Measurements from ENCODE around the gene TPCN1. TPM values are rescaled to one million over a fixed set of nuclear protein-coding genes. Genes with fewer than 3 reads are reported as not detected.

Gene TPCN1
- total RNA-seq, 1 experiment from 2014 or later: 42.7 TPM

DNA sequence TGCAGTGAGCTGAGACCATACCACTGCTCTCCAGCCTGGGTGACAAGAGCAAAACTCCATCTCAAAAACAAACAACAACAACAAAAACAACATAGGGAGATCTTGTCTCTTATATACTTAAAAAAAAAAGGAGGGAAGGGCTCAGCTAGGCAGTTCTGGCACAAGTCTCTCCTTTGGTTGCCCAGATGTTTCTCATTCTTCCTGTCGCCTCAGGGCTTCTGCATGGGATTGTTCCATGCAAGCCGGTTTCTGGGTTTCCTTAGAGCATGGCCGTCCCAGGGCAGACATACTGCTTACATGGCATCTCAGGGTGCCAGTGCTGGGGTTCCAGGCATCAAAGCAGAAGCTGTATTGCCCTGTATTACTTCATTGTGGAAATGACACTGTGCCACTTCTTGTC, 118.8 kb downstream of the TPCN1 start:
- no peaks in the 10 kb centered on the region for H3F3A ChIP-seq (ENCODE audit: insufficient read depth, low read depth)
- no peaks in the 10 kb centered on the region for H3K79me2 ChIP-seq (ENCODE audit: low read depth)
- no peak overlapping the region for H2AFZ ChIP-seq
- no peak overlapping the region for H3K27ac ChIP-seq
- no peak for TF ChIP-seq EZH2 (IDR thresholded peaks at IDR 0.05; ENCODE audit: low read depth)
- TF ChIP-seq, protein P1, sequence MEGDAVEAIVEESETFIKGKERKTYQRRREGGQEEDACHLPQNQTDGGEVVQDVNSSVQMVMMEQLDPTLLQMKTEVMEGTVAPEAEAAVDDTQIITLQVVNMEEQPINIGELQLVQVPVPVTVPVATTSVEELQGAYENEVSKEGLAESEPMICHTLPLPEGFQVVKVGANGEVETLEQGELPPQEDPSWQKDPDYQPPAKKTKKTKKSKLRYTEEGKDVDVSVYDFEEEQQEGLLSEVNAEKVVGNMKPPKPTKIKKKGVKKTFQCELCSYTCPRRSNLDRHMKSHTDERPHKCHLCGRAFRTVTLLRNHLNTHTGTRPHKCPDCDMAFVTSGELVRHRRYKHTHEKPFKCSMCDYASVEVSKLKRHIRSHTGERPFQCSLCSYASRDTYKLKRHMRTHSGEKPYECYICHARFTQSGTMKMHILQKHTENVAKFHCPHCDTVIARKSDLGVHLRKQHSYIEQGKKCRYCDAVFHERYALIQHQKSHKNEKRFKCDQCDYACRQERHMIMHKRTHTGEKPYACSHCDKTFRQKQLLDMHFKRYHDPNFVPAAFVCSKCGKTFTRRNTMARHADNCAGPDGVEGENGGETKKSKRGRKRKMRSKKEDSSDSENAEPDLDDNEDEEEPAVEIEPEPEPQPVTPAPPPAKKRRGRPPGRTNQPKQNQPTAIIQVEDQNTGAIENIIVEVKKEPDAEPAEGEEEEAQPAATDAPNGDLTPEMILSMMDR (conservative IDR thresholded peaks at IDR 0.05): no peak
- no peaks in the 10 kb centered on the region for H3K27me3 ChIP-seq (ENCODE audit: insufficient read depth, low read depth)
- H4K20me1 ChIP-seq (ENCODE audit: insufficient read depth): no peaks in the 10 kb centered on the region
- ChIA-PET POLR2A (ENCODE audit: unreplicated experiment) (no interaction called here), CTCF (no interaction called here)
- H3K4me3 ChIP-seq: no peak overlapping the region
- DNase-seq: no peak
- no peaks in the 10 kb centered on the region for H3K9me2 ChIP-seq (ENCODE audit: insufficient read depth)
- no peaks in the 10 kb centered on the region for H3K36me3 ChIP-seq (ENCODE audit: low read depth)
- intact Hi-C loops (cut with micrococcal nuclease; ENCODE audit: unreplicated experiment): no loop called here
- BruUV-seq (replicated peaks): no TSS peak
- H3K4me2 ChIP-seq: no peak overlapping the region
- H3K9me3 ChIP-seq (ENCODE audit: insufficient read depth, low read depth): no peaks in the 10 kb centered on the region
- no peaks in the 10 kb centered on the region for H3K4me1 ChIP-seq (replicated peaks; ENCODE audit: insufficient read depth)

DNA sequence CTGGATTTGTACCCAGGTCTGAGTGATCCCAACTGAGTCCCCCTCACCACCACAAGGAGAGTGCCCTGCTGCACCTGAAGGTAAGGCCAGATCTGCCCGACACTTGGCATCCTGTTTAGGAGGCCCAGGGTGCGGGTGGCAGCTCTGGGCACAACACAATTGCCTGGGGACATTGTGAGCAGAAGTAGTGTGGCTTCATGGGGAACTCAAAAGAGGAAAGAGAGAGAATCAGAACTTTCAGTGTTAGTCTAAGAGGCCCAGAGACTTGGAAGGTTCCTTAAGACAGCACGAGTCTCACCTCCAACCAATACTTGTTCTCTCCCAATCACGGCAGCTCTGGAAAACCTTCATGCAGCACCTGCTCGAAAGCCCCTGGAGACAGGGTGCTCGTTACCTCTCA, 120.3 kb downstream of the TPCN1 start:
- no peaks in the 10 kb centered on the region for H3K9me2 ChIP-seq (ENCODE audit: insufficient read depth)
- H3K79me2 ChIP-seq (ENCODE audit: low read depth): no peaks in the 10 kb centered on the region
- H4K20me1 ChIP-seq (ENCODE audit: insufficient read depth): no peaks in the 10 kb centered on the region
- H3K4me1 ChIP-seq (replicated peaks; ENCODE audit: insufficient read depth): no peaks in the 10 kb centered on the region
- H3K36me3 ChIP-seq (ENCODE audit: low read depth): no peaks in the 10 kb centered on the region
- H2AFZ ChIP-seq: no peak overlapping the region
- TF ChIP-seq, protein P1 (conservative IDR thresholded peaks at IDR 0.05): no peak
- TF ChIP-seq EZH2 (IDR thresholded peaks at IDR 0.05; ENCODE audit: low read depth): no peak
- no peaks in the 10 kb centered on the region for H3K27me3 ChIP-seq (ENCODE audit: insufficient read depth, low read depth)
- H3F3A ChIP-seq (ENCODE audit: insufficient read depth, low read depth): no peaks in the 10 kb centered on the region
- ChIA-PET POLR2A (ENCODE audit: unreplicated experiment) (no interaction called here), CTCF (no interaction called here)
- DNase-seq: no peak
- H3K4me3 ChIP-seq: no peak overlapping the region
- no peak overlapping the region for H3K4me2 ChIP-seq
- no peak overlapping the region for H3K27ac ChIP-seq
- no peaks in the 10 kb centered on the region for H3K9me3 ChIP-seq (ENCODE audit: insufficient read depth, low read depth)
- intact Hi-C loops (cut with micrococcal nuclease; ENCODE audit: unreplicated experiment): no loop called here
- BruUV-seq (replicated peaks): no TSS peak

DNA sequence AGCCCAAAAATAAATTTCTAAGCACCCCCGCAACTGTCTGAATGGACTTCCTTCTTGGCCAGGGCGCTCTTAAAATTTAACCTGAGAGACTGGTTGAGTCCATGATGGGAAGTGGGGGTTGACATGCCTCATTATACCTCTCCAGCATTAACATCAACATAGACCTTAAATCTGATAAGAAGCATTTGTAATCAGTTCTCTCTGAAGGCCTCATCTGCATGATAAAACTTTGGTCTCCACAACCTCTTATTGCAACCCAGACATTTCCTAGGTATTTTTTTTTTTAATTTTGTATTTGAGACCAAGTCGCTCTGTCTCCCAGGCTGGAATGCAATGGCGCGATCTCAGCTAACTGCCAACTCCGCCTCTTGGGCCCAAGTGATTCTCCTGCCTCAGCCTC, 124.1 kb downstream of the TPCN1 start:
- CTCF ChIA-PET: no interaction called here
- no TSS peak for BruUV-seq (replicated peaks)
- intact Hi-C loops (cut with micrococcal nuclease; ENCODE audit: unreplicated experiment): no loop called here
- H4K20me1 ChIP-seq (ENCODE audit: insufficient read depth): no peaks in the 10 kb centered on the region
- H3K9me3 ChIP-seq (ENCODE audit: insufficient read depth, low read depth): no peaks in the 10 kb centered on the region
- H3K4me2 ChIP-seq: no peak overlapping the region
- H3K27me3 ChIP-seq (ENCODE audit: insufficient read depth, low read depth): no peaks in the 10 kb centered on the region
- H3K4me1 ChIP-seq (replicated peaks; ENCODE audit: insufficient read depth): no peaks in the 10 kb centered on the region
- no peaks in the 10 kb centered on the region for H3K9me2 ChIP-seq (ENCODE audit: insufficient read depth)
- TF ChIP-seq EZH2 (IDR thresholded peaks at IDR 0.05; ENCODE audit: low read depth): no peak
- TF ChIP-seq, protein P1 (conservative IDR thresholded peaks at IDR 0.05): no peak
- H3K79me2 ChIP-seq (ENCODE audit: low read depth): no peaks in the 10 kb centered on the region
- no peak overlapping the region for H3K4me3 ChIP-seq
- no peaks in the 10 kb centered on the region for H3K36me3 ChIP-seq (ENCODE audit: low read depth)
- no peak overlapping the region for H3K27ac ChIP-seq
- no peak for DNase-seq
- H3F3A ChIP-seq (ENCODE audit: insufficient read depth, low read depth): peaks cover 6% of the 10 kb centered on the region; the same call in 1 of the 2 replicates
- POLR2A ChIA-PET (ENCODE audit: unreplicated experiment): no interaction called here
- no peak overlapping the region for H2AFZ ChIP-seq

All from PC-9 (cell line).